ENCODE measurements around the gene PCBD2.

The PCBD2 gene

GRCh38 chr5:134939500-134939899, 34.6 kb downstream of the PCBD2 start:
- H3K4me2 ChIP-seq (ENCODE audit: low read length) = no peak overlapping the region
- no peaks in the 10 kb centered on the region for H3K9me3 ChIP-seq (replicated peaks; ENCODE audit: low read length)
- H3K9ac ChIP-seq (ENCODE audit: low read depth, low read length) = no peak overlapping the region
- H3K36me3 ChIP-seq (ENCODE audit: insufficient read depth, low read length) = peaks cover 13% of the 10 kb centered on the region
- no peak overlapping the region for H3K4me3 ChIP-seq (ENCODE audit: low read length)
- H3K27me3 ChIP-seq (ENCODE audit: control insufficient read depth, insufficient read depth, low read length) = no peaks in the 10 kb centered on the region
- no peaks in the 10 kb centered on the region for H3K4me1 ChIP-seq (ENCODE audit: control insufficient read depth, insufficient read depth, low read length)

- Histone ChIP-seq H3K4me2 (ENCODE audit: low read length) (no peak overlapping the region), H3K9ac (ENCODE audit: low read depth, low read length) (no peak overlapping the region), H3K4me1 (ENCODE audit: control insufficient read depth, insufficient read depth, low read length) (peaks cover under 1% of the 10 kb centered on the region), H3K4me3 (ENCODE audit: low read length) (no peak overlapping the region), H3K9me3 (replicated peaks; ENCODE audit: low read length) (no peaks in the 10 kb centered on the region), H3K36me3 (ENCODE audit: insufficient read depth, low read length) (no peaks in the 10 kb centered on the region), H3K27me3 (ENCODE audit: control insufficient read depth, insufficient read depth, low read length) (no peaks in the 10 kb centered on the region)
Measured at GRCh38 chr5:134943547-134943946, 38.6 kb downstream of the PCBD2 start.

- H3K4me1 ChIP-seq (ENCODE audit: control insufficient read depth, insufficient read depth, low read length) = peaks cover 8% of the 10 kb centered on the region
- H3K4me3 ChIP-seq (ENCODE audit: low read length) = no peak overlapping the region
- H3K9me3 ChIP-seq (replicated peaks; ENCODE audit: low read length) = no peaks in the 10 kb centered on the region
- no peak overlapping the region for H3K9ac ChIP-seq (ENCODE audit: low read depth, low read length)
- H3K36me3 ChIP-seq (ENCODE audit: insufficient read depth, low read length) = no peaks in the 10 kb centered on the region
- no peaks in the 10 kb centered on the region for H3K27me3 ChIP-seq (ENCODE audit: control insufficient read depth, insufficient read depth, low read length)
- no peak overlapping the region for H3K4me2 ChIP-seq (ENCODE audit: low read length)
Measured at GRCh38 chr5:134944630-134945029, 39.7 kb downstream of the PCBD2 start.

- Histone ChIP-seq H3K9ac (ENCODE audit: low read depth, low read length) (no peak overlapping the region), H3K36me3 (ENCODE audit: insufficient read depth, low read length) (no peaks in the 10 kb centered on the region), H3K4me2 (ENCODE audit: low read length) (no peak overlapping the region), H3K27me3 (ENCODE audit: control insufficient read depth, insufficient read depth, low read length) (no peaks in the 10 kb centered on the region), H3K4me1 (ENCODE audit: control insufficient read depth, insufficient read depth, low read length) (peaks cover 8% of the 10 kb centered on the region), H3K4me3 (ENCODE audit: low read length) (no peak overlapping the region), H3K9me3 (replicated peaks; ENCODE audit: low read length) (no peaks in the 10 kb centered on the region)
Measured at GRCh38 chr5:134945041-134945440, 40.1 kb downstream of the PCBD2 start.

GRCh38 chr5:134948911-134949310, 44.0 kb downstream of the PCBD2 start:
- Histone ChIP-seq H3K9me3 (replicated peaks; ENCODE audit: low read length) (no peaks in the 10 kb centered on the region), H3K4me1 (ENCODE audit: control insufficient read depth, insufficient read depth, low read length) (peaks cover 8% of the 10 kb centered on the region), H3K9ac (ENCODE audit: low read depth, low read length) (no peak overlapping the region), H3K4me3 (ENCODE audit: low read length) (no peak overlapping the region), H3K4me2 (ENCODE audit: low read length) (no peak overlapping the region), H3K36me3 (ENCODE audit: insufficient read depth, low read length) (no peaks in the 10 kb centered on the region), H3K27me3 (ENCODE audit: control insufficient read depth, insufficient read depth, low read length) (no peaks in the 10 kb centered on the region)

GRCh38 chr5:134949316-134949715, 44.4 kb downstream of the PCBD2 start:
- H3K9me3 ChIP-seq (replicated peaks; ENCODE audit: low read length) = no peaks in the 10 kb centered on the region
- H3K36me3 ChIP-seq (ENCODE audit: insufficient read depth, low read length) = no peaks in the 10 kb centered on the region
- H3K4me3 ChIP-seq (ENCODE audit: low read length) = no peak overlapping the region
- H3K27me3 ChIP-seq (ENCODE audit: control insufficient read depth, insufficient read depth, low read length) = no peaks in the 10 kb centered on the region
- peaks cover 8% of the 10 kb centered on the region for H3K4me1 ChIP-seq (ENCODE audit: control insufficient read depth, insufficient read depth, low read length)
- H3K4me2 ChIP-seq (ENCODE audit: low read length) = no peak overlapping the region
- H3K9ac ChIP-seq (ENCODE audit: low read depth, low read length) = no peak overlapping the region

GRCh38 chr5:134957920-134958608, 53.1 kb downstream of the PCBD2 start:
- Histone ChIP-seq H3K27me3 (ENCODE audit: control insufficient read depth, insufficient read depth, low read length) (no peaks in the 10 kb centered on the region), H3K4me3 (ENCODE audit: low read length) (no peak overlapping the region), H3K9ac (ENCODE audit: low read depth, low read length) (no peak overlapping the region), H3K36me3 (ENCODE audit: insufficient read depth, low read length) (peaks cover 4% of the 10 kb centered on the region), H3K4me1 (ENCODE audit: control insufficient read depth, insufficient read depth, low read length) (no peaks in the 10 kb centered on the region), H3K4me2 (ENCODE audit: low read length) (no peak overlapping the region), H3K9me3 (replicated peaks; ENCODE audit: low read length) (no peaks in the 10 kb centered on the region)

GRCh38 chr5:134958755-134959154, 53.8 kb downstream of the PCBD2 start:
- Histone ChIP-seq H3K4me2 (ENCODE audit: low read length) (no peak overlapping the region), H3K4me3 (ENCODE audit: low read length) (no peak overlapping the region), H3K9ac (ENCODE audit: low read depth, low read length) (no peak overlapping the region), H3K36me3 (ENCODE audit: insufficient read depth, low read length) (peaks cover 4% of the 10 kb centered on the region), H3K4me1 (ENCODE audit: control insufficient read depth, insufficient read depth, low read length) (no peaks in the 10 kb centered on the region), H3K27me3 (ENCODE audit: control insufficient read depth, insufficient read depth, low read length) (no peaks in the 10 kb centered on the region), H3K9me3 (replicated peaks; ENCODE audit: low read length) (no peaks in the 10 kb centered on the region)

GRCh38 chr5:134963098-134963497, 58.2 kb downstream of the PCBD2 start:
- no peak overlapping the region for H3K4me3 ChIP-seq (ENCODE audit: low read length)
- peaks cover 4% of the 10 kb centered on the region for H3K36me3 ChIP-seq (ENCODE audit: insufficient read depth, low read length)
- no peak overlapping the region for H3K4me2 ChIP-seq (ENCODE audit: low read length)
- no peaks in the 10 kb centered on the region for H3K27me3 ChIP-seq (ENCODE audit: control insufficient read depth, insufficient read depth, low read length)
- H3K9ac ChIP-seq (ENCODE audit: low read depth, low read length) = no peak overlapping the region
- H3K9me3 ChIP-seq (replicated peaks; ENCODE audit: low read length) = no peaks in the 10 kb centered on the region
- no peaks in the 10 kb centered on the region for H3K4me1 ChIP-seq (ENCODE audit: control insufficient read depth, insufficient read depth, low read length)

GRCh38 chr5:134964359-134965270, 59.7 kb downstream of the PCBD2 start:
- Histone ChIP-seq H3K9me3 (replicated peaks; ENCODE audit: low read length) (no peaks in the 10 kb centered on the region), H3K4me2 (ENCODE audit: low read length) (no peak overlapping the region), H3K4me3 (ENCODE audit: low read length) (no peak overlapping the region), H3K9ac (ENCODE audit: low read depth, low read length) (no peak overlapping the region), H3K36me3 (ENCODE audit: insufficient read depth, low read length) (peaks cover 4% of the 10 kb centered on the region), H3K4me1 (ENCODE audit: control insufficient read depth, insufficient read depth, low read length) (no peaks in the 10 kb centered on the region), H3K27me3 (ENCODE audit: control insufficient read depth, insufficient read depth, low read length) (no peaks in the 10 kb centered on the region)

- Histone ChIP-seq H3K9ac (ENCODE audit: low read depth, low read length) (no peak overlapping the region), H3K36me3 (ENCODE audit: insufficient read depth, low read length) (peaks cover 4% of the 10 kb centered on the region), H3K9me3 (replicated peaks; ENCODE audit: low read length) (no peaks in the 10 kb centered on the region), H3K4me1 (ENCODE audit: control insufficient read depth, insufficient read depth, low read length) (no peaks in the 10 kb centered on the region), H3K4me2 (ENCODE audit: low read length) (no peak overlapping the region), H3K27me3 (ENCODE audit: control insufficient read depth, insufficient read depth, low read length) (no peaks in the 10 kb centered on the region), H3K4me3 (ENCODE audit: low read length) (no peak overlapping the region)
Measured at GRCh38 chr5:134965271-134965825, 60.4 kb downstream of the PCBD2 start.
